Uterus (tissue), 4 donors: ENCODE measurements around the gene RNASEH2B. TPM values are rescaled to one million over a fixed set of nuclear protein-coding genes. Genes with fewer than 3 reads are reported as not detected.

Source experiments
- DNase-seq, 2 donors: peaks; one replicate each; pipeline ENCODE4 v3.0.0-alpha.2; 2019 to 2020
- H3K27ac ChIP-seq, 2 donors: fragments of 200-600 bp; sonication (generic); 1 replicate in 1 of 2; 2 replicates in 1 of 2; pipeline ENCODE4 v1.5.1; 2016 to 2018
- H3K27me3 ChIP-seq, 2 donors: fragments of 200-600 bp; sonication (generic); one replicate each; pipeline ENCODE4 v1.5.1; 2018 to 2019; ENCODE audit warnings: control low read depth in 1 of 2
- H3K36me3 ChIP-seq, 2 donors: fragments of 200-600 bp; sonication (generic); one replicate each; pipeline ENCODE4 v1.5.1; 2019; ENCODE audit warnings: control low read depth in 1 of 2
- H3K4me1 ChIP-seq, 2 donors: fragments of 200-600 bp; sonication (generic); one replicate each; pipeline ENCODE4 v1.5.1; 2018 to 2019; ENCODE audit warnings: control low read depth in 1 of 2
- H3K4me3 ChIP-seq, 2 donors: fragments of 200-600 bp; sonication (generic); 1 replicate in 1 of 2; 2 replicates in 1 of 2; pipeline ENCODE4 v1.5.1; 2018 to 2019; ENCODE audit warnings: mild to moderate bottlenecking in 1 of 2
- H3K9me3 ChIP-seq, 2 donors: fragments of 200-600 bp; sonication (generic); one replicate each; pipeline ENCODE4 v1.5.1; 2019; ENCODE audit warnings: control low read depth in 1 of 2
- CTCF ChIP-seq, 4 experiments: fragments of 200-600 bp in 2 of 4; fragments of 450-650 bp in 2 of 4; sonication (generic) in 2 of 4; IDR thresholded peaks; one replicate each; pipeline ENCODE4 v1.5.1; 2016 to 2019; ENCODE audit warnings: antibody characterized with exemption in 4 of 4, mild to moderate bottlenecking in 2 of 4, moderate library complexity in 1 of 4
- POLR2A ChIP-seq, 2 donors: fragments of 450-650 bp; IDR thresholded peaks; one replicate each; pipeline ENCODE4 v1.6.1; 2016; ENCODE audit warnings: antibody characterized with exemption in 2 of 2, mild to moderate bottlenecking in 1 of 2, moderate library complexity in 1 of 2
- intact Hi-C: fragments of 100-400 bp; cut with DNase I; formaldehyde crosslinking; loops from one replicate; pipeline ENCODE4 v1.15.1; 2023; ENCODE audit warnings: low total_unique reads
- total RNA-seq, 4 donors: library from RNA; depleted of rRNA in 3 of 4; stranded (reverse); fragments of >200 nt in 3 of 4; gene quantifications; one replicate each; pipeline versions ENCODE4 v1.1.0 to v1.2.4, GENCODE V29; 2014 to 2023
- donor health status: DM: yes; HTN: yes; CAD: no.

RNASEH2B gene
- total RNA-seq, 4 donors from 2014 or later = 101 to 183 (median 155) TPM

GRCh38 chr13:50916701-50917184, 7.2 kb downstream of the RNASEH2B start:
- Histone ChIP-seq H3K27ac (peak overlapping the region in 1 of 2 donors; percentile 22), H3K9me3 (no peaks in the 10 kb centered on the region), H3K36me3 (no peaks in the 10 kb centered on the region), H3K4me1 (peaks cover 0 to 9% of the 10 kb centered on the region in 2 donors), H3K4me3 (no peak overlapping the region), H3K27me3 (no peaks in the 10 kb centered on the region)
- intact Hi-C loops = no loop called here
- DNase-seq = no peak
- TF ChIP-seq POLR2A (IDR thresholded peaks at IDR 0.05) (no peak), CTCF (IDR thresholded peaks at IDR 0.05) (no peak)

GRCh38 chr13:50917572-50917971, 8.0 kb downstream of the RNASEH2B start:
- no peak for DNase-seq
- intact Hi-C loops = no loop called here
- Histone ChIP-seq H3K9me3 (peaks cover 0 to 3% of the 10 kb centered on the region in 2 donors), H3K4me1 (peaks cover 0 to 9% of the 10 kb centered on the region in 2 donors), H3K4me3 (no peak overlapping the region), H3K27me3 (no peaks in the 10 kb centered on the region), H3K36me3 (no peaks in the 10 kb centered on the region), H3K27ac (no peak overlapping the region)
- TF ChIP-seq POLR2A (IDR thresholded peaks at IDR 0.05) (no peak), CTCF (IDR thresholded peaks at IDR 0.05) (no peak)

DNA sequence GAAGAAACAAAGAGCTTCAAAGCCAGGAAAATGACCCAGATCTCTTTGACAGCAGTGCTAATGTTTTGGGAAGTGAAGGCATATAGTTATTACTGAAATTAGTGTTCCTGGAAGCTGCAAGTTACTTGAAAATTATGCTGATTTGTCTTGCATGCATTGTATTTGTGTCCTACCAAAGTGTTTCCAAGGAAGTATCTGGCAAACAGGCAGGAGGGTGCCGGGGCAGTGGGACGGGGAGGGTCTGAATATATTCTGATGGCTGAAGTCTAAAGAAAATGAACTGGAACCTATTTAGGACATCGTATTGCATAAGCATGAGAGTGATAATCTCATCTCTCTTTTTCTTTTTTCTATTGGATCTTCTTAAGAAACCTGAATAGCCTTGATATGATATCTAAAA, 9.0 kb downstream of the RNASEH2B start:
- Histone ChIP-seq H3K4me1 (peaks cover 0 to 5% of the 10 kb centered on the region in 2 donors), H3K9me3 (peaks cover 0 to 11% of the 10 kb centered on the region in 2 donors), H3K27ac (no peak overlapping the region), H3K36me3 (no peaks in the 10 kb centered on the region), H3K27me3 (no peaks in the 10 kb centered on the region), H3K4me3 (no peak overlapping the region)
- no peak for DNase-seq
- TF ChIP-seq CTCF (IDR thresholded peaks at IDR 0.05) (no peak), POLR2A (IDR thresholded peaks at IDR 0.05) (no peak)
- intact Hi-C loops = no loop called here

- Histone ChIP-seq H3K27ac (no peak overlapping the region), H3K36me3 (no peaks in the 10 kb centered on the region), H3K4me1 (peaks cover 0 to 5% of the 10 kb centered on the region in 2 donors), H3K9me3 (peaks cover 0 to 15% of the 10 kb centered on the region in 2 donors), H3K27me3 (no peaks in the 10 kb centered on the region), H3K4me3 (no peak overlapping the region)
- intact Hi-C loops = no loop called here
- TF ChIP-seq CTCF (IDR thresholded peaks at IDR 0.05) (no peak), POLR2A (IDR thresholded peaks at IDR 0.05) (no peak)
- no peak for DNase-seq
Measured at GRCh38 chr13:50919277-50919676, 9.7 kb downstream of the RNASEH2B start.

GRCh38 chr13:50921706-50922105, 12.1 kb downstream of the RNASEH2B start:
- peaks cover 0 to 23% of the 10 kb centered on the region in 2 donors for H3K9me3 ChIP-seq
- no peaks in the 10 kb centered on the region for H3K27me3 ChIP-seq
- H3K4me3 ChIP-seq = no peak overlapping the region
- no peak overlapping the region for H3K27ac ChIP-seq
- no peak for DNase-seq
- no peak for TF ChIP-seq CTCF (IDR thresholded peaks at IDR 0.05)
- TF ChIP-seq POLR2A (IDR thresholded peaks at IDR 0.05) = no peak
- intact Hi-C loops = no loop called here
- H3K4me1 ChIP-seq = peaks cover 0 to 1% of the 10 kb centered on the region in 2 donors
- no peaks in the 10 kb centered on the region for H3K36me3 ChIP-seq
